H1 (cell line): ENCODE results near the gene NAE1. TPM values are rescaled to one million over a fixed set of nuclear protein-coding genes. Genes with fewer than 3 reads are reported as not detected.

Source experiments
- CTCF ChIA-PET: fragments of 300-600 bp; sonication (Branson Sonifier 250); formaldehyde crosslinking; loops from one replicate; lab custom pipeline; 2021; ENCODE audit not compliant: partially characterized antibody; lab: Charles Lee
- POLR2A ChIA-PET: fragments of 300-600 bp; sonication (Branson Sonifier 250); formaldehyde crosslinking; loops from one replicate; lab custom pipeline; 2021; ENCODE audit warnings: inconsistent platforms; ENCODE audit not compliant: partially characterized antibody; lab: Charles Lee
- DNase-seq, 2 experiments: peaks; one replicate each; pipeline versions ENCODE4 v3.0.0 to v3.0.0-alpha.2; 2010 to 2022; ENCODE audit warnings: low spot score in 2 of 2, low read depth in 1 of 2, mixed read lengths in 1 of 2
- FAIRE-seq: peaks from 2 replicates; lab custom pipeline; 2011; peaks lifted over from hg19 to GRCh38; lab: Jason Lieb, UNC
- H2AFZ ChIP-seq: 2 replicates; pipeline ENCODE4 v1.8.1; 2012; ENCODE audit warnings: low read length, inconsistent platforms
- H2AK5ac ChIP-seq: 2 replicates; pipeline ENCODE4 v1.6.1; 2013; ENCODE audit warnings: low read depth, low read length
- H2BK120ac ChIP-seq: replicated peaks from 2 replicates; pipeline ENCODE3; 2013; ENCODE audit warnings: low read depth, low read length, inconsistent platforms
- H2BK12ac ChIP-seq: 2 replicates; pipeline ENCODE4 v1.6.1; 2013; ENCODE audit warnings: low read depth, low read length
- H2BK15ac ChIP-seq: 2 replicates; pipeline ENCODE4 v1.6.1; 2013; ENCODE audit warnings: low read length
- H2BK20ac ChIP-seq: 2 replicates; pipeline ENCODE4 v1.6.1; 2013; ENCODE audit warnings: low read length
- H2BK5ac ChIP-seq: 2 replicates; pipeline ENCODE4 v1.6.1; 2013; ENCODE audit warnings: low read depth, low read length
- H3K14ac ChIP-seq: 2 replicates; pipeline ENCODE4 v1.6.1; 2013; ENCODE audit warnings: inconsistent platforms; ENCODE audit not compliant: insufficient read length
- H3K18ac ChIP-seq: 2 replicates; pipeline ENCODE4 v1.6.1; 2013; ENCODE audit warnings: low read length; ENCODE audit errors: extremely low read depth
- H3K23ac ChIP-seq: 2 replicates; pipeline ENCODE4 v1.6.1; 2013; ENCODE audit warnings: inconsistent platforms; ENCODE audit not compliant: insufficient read length
- H3K23me2 ChIP-seq: 2 replicates; pipeline ENCODE4 v1.6.1; 2013; ENCODE audit warnings: low read depth, low read length
- H3K27ac ChIP-seq: 2 replicates; pipeline ENCODE4 v1.6.1; 2011; ENCODE audit warnings: low read depth, low read length, inconsistent platforms
- H3K27me3 ChIP-seq, 4 experiments: replicated peaks in 1 of 4; 1 replicate in 1 of 4; 2 replicates in 3 of 4; pipeline versions ENCODE4 v1.6.1 to v1.8.1; 2011 to 2013; ENCODE audit warnings: low read length in 3 of 4, mild to moderate bottlenecking in 3 of 4, inconsistent platforms in 2 of 4, mixed read lengths in 2 of 4, moderate library complexity in 1 of 4; ENCODE audit not compliant: control insufficient read depth in 3 of 4, insufficient read depth in 3 of 4; ENCODE audit errors: extremely low read depth in 1 of 4
- H3K36me3 ChIP-seq, 4 experiments: 2 replicates each; pipeline versions ENCODE4 v1.6.1 to v1.8.1; 2011 to 2013; ENCODE audit warnings: mild to moderate bottlenecking in 4 of 4, low read length in 3 of 4, moderate library complexity in 2 of 4, control low read depth in 1 of 4, inconsistent platforms in 1 of 4; ENCODE audit not compliant: insufficient read depth in 4 of 4, control insufficient read depth in 2 of 4
- H3K4ac ChIP-seq: replicated peaks from 2 replicates; pipeline ENCODE3; 2013; ENCODE audit warnings: low read length, low read depth, mixed read lengths, inconsistent platforms; ENCODE audit not compliant: insufficient read length
- H3K4me1 ChIP-seq, 4 experiments: replicated peaks in 1 of 4; 1 replicate in 1 of 4; 2 replicates in 3 of 4; pipeline versions ENCODE4 v1.6.1 to v1.8.1; 2011 to 2013; ENCODE audit warnings: low read length in 3 of 4, inconsistent platforms in 2 of 4, mixed read lengths in 1 of 4; ENCODE audit not compliant: insufficient read depth in 4 of 4, control insufficient read depth in 3 of 4
- H3K4me2 ChIP-seq, 2 experiments: 2 replicates each; pipeline versions ENCODE4 v1.6.1 to v1.8.1; 2011 to 2013; ENCODE audit warnings: low read depth in 2 of 2, low read length in 2 of 2, control low read depth in 1 of 2, inconsistent platforms in 1 of 2, mild to moderate bottlenecking in 1 of 2; ENCODE audit not compliant: insufficient read depth in 1 of 2
- H3K4me3 ChIP-seq, 4 experiments: fragments of 200-600, 300-600 bp in 1 of 4; sonication (generic), shearing (Covaris generic), sonication (Bioruptor Twin) in 1 of 4; 2 replicates each; pipeline versions ENCODE4 v1.5.1 to v1.8.1; 2011 to 2016; ENCODE audit warnings: low read length in 4 of 4, low read depth in 3 of 4, control low read depth in 2 of 4, inconsistent platforms in 2 of 4, mild to moderate bottlenecking in 2 of 4, mixed read lengths in 1 of 4, moderate library complexity in 1 of 4; ENCODE audit not compliant: insufficient read depth in 2 of 4; ENCODE audit errors: extremely low read depth in 1 of 4
- H3K56ac ChIP-seq: replicated peaks from 2 replicates; pipeline ENCODE3; 2013; ENCODE audit warnings: low read depth, mild to moderate bottlenecking, mixed read lengths, low read length, inconsistent platforms; ENCODE audit not compliant: insufficient read length
- H3K79me1 ChIP-seq: 2 replicates; pipeline ENCODE4 v1.6.1; 2013; ENCODE audit warnings: low read depth, low read length, control low read depth
- H3K79me2 ChIP-seq, 2 experiments: 2 replicates each; pipeline versions ENCODE4 v1.6.1 to v1.8.1; 2012 to 2013; ENCODE audit warnings: low read length in 2 of 2, mild to moderate bottlenecking in 2 of 2, inconsistent platforms in 1 of 2; ENCODE audit not compliant: insufficient read depth in 2 of 2, control insufficient read depth in 1 of 2
- H3K9ac ChIP-seq, 4 experiments: replicated peaks in 1 of 4; 1 replicate in 1 of 4; 2 replicates in 3 of 4; pipeline versions ENCODE4 v1.6.1 to v1.8.1; 2011 to 2013; ENCODE audit warnings: low read depth in 3 of 4, low read length in 3 of 4, control low read depth in 2 of 4, mild to moderate bottlenecking in 2 of 4, moderate library complexity in 2 of 4, inconsistent platforms in 1 of 4; ENCODE audit errors: extremely low read depth in 1 of 4
- H3K9me3 ChIP-seq, 2 experiments: 2 replicates each; pipeline versions ENCODE4 v1.6.1 to v1.8.1; 2012 to 2013; ENCODE audit warnings: mild to moderate bottlenecking in 2 of 2, moderate library complexity in 2 of 2, control low read depth in 1 of 2, inconsistent platforms in 1 of 2, low read depth in 1 of 2, low read length in 1 of 2, mixed read lengths in 1 of 2; ENCODE audit not compliant: insufficient read depth in 2 of 2
- H4K20me1 ChIP-seq, 2 experiments: replicated peaks in 1 of 2; 2 replicates each; pipeline versions ENCODE3 to v1.8.1; 2011 to 2013; ENCODE audit warnings: inconsistent platforms in 2 of 2, low read length in 2 of 2, mild to moderate bottlenecking in 1 of 2; ENCODE audit not compliant: insufficient read depth in 2 of 2, control insufficient read depth in 1 of 2
- H4K5ac ChIP-seq: 2 replicates; pipeline ENCODE4 v1.6.1; 2013; ENCODE audit warnings: low read length, low read depth, mixed read lengths, inconsistent platforms; ENCODE audit not compliant: insufficient read length
- H4K8ac ChIP-seq: 2 replicates; pipeline ENCODE4 v1.8.0; 2013; ENCODE audit warnings: mild to moderate bottlenecking, moderate library complexity, low read length, inconsistent platforms; ENCODE audit not compliant: insufficient read depth; ENCODE audit errors: extremely low read depth
- H4K91ac ChIP-seq: replicated peaks from 2 replicates; pipeline ENCODE3; 2013; ENCODE audit warnings: low read length, mixed read lengths, inconsistent platforms; ENCODE audit not compliant: insufficient read length
- ASH2L ChIP-seq: fragments of 200-600, 300-600 bp; sonication (generic); IDR thresholded peaks from one replicate; pipeline ENCODE4 v1.7.1; 2017; ENCODE audit warnings: low read length
- BRCA1 ChIP-seq: IDR thresholded peaks from 2 replicates; pipeline ENCODE4 v1.6.1; 2012; ENCODE audit warnings: low read depth, low read length, improper control_type of control experiment
- CREB1 ChIP-seq: IDR thresholded peaks from 2 replicates; pipeline ENCODE4 v1.6.1; 2012; ENCODE audit warnings: inconsistent platforms
- POLR2AphosphoS5 ChIP-seq: IDR thresholded peaks from 2 replicates; pipeline ENCODE4 v1.6.1; 2011; ENCODE audit warnings: low read depth, low read length
- SIX5 ChIP-seq: IDR thresholded peaks from 2 replicates; pipeline ENCODE4 v1.6.1; 2011; ENCODE audit warnings: mild to moderate bottlenecking, low read depth, low read length
- TAF7 ChIP-seq: optimal IDR thresholded peaks from 2 replicates; pipeline ENCODE3; 2011; ENCODE audit warnings: low read depth, mild to moderate bottlenecking, inconsistent platforms, low read length, moderate library complexity, borderline replicate concordance
- WGBS, 2 experiments: shearing (Covaris generic) in 1 of 2; methylation state at CpG; one replicate each; pipeline versions ENCODE4 v1.1.6 to v1.1.7; 2013 to 2015; ENCODE audit warnings: low lambda C conversion rate in 2 of 2, mixed read lengths in 2 of 2, inconsistent platforms in 1 of 2, low coverage in 1 of 2, missing lambda C conversion rate in 1 of 2; ENCODE audit not compliant: insufficient replicate concordance in 2 of 2, insufficient coverage in 1 of 2, insufficient read length in 1 of 2; ENCODE audit errors: extremely low coverage in 1 of 2, missing lambda C conversion rate in 1 of 2; 5-methylcytosine and 5-hydroxymethylcytosine counted together
- polyA plus RNA-seq, 7 experiments: library from polyadenylated mRNA; depleted of rRNA in 3 of 7; stranded (reverse) in 5 of 7; unstranded in 2 of 7; fragments of >200 nt in 5 of 7; fragments of 200-250 nt in 2 of 7; gene quantifications; 1 replicate in 5 of 7; 2 replicates in 1 of 7; 4 replicates in 1 of 7; pipeline versions ENCODE4 v1.2.1 to v1.2.3, GENCODE V29; 2011 to 2013; ENCODE audit warnings: missing spikeins in 2 of 7, mixed read lengths in 2 of 7
- total RNA-seq: library from RNA; stranded (reverse); fragmentation: NEBNext Ultra II Directional; extraction: Animal tissue kit (Norgen Biotek cat#: 25700); gene quantifications from 2 replicates; pipeline ENCODE4 v1.2.1, GENCODE V29; 2021

The NAE1 gene
- total and polyA plus RNA-seq, 2 of the 8 experiments (the other 6 are each of a cell fraction or from before 2014, with no cell fraction given) = 66.6 to 155 TPM

GRCh38 chr16:66752958-66753357 lies 77.8 kb downstream of the NAE1 start:
- no peak overlapping the region for H3K56ac ChIP-seq
- peaks cover 7% of the 10 kb centered on the region for H3K79me1 ChIP-seq
- no peak for DNase-seq
- H3K14ac ChIP-seq = no peak overlapping the region
- H3K36me3 ChIP-seq = peaks cover 8 to 20% (median 11%) of the 10 kb centered on the region in 4 experiments
- H3K23me2 ChIP-seq = peaks cover 8% of the 10 kb centered on the region
- H4K20me1 ChIP-seq = peaks cover 12 to 14% of the 10 kb centered on the region in 2 experiments
- no peak overlapping the region for H3K9ac ChIP-seq
- H3K18ac ChIP-seq = no peak overlapping the region
- H3K27ac ChIP-seq = no peak overlapping the region
- H2BK12ac ChIP-seq = no peak overlapping the region
- H3K4me3 ChIP-seq = no peak overlapping the region
- no peak overlapping the region for H2BK20ac ChIP-seq
- no peak overlapping the region for H2AK5ac ChIP-seq
- FAIRE-seq = no peak
- POLR2A ChIA-PET = interaction anchor here (1.0 to 4.8 kb wide), 5 partner anchors 15 to 128 kb away, joined by 3 to 52 read pairs (median 7); partner anchors contain the start of gene PDP2
- peaks cover 0 to 2% (median 0%) of the 10 kb centered on the region in 4 experiments; a peak in 1 of 7 replicates for H3K27me3 ChIP-seq
- no peaks in the 10 kb centered on the region for H3K9me3 ChIP-seq
- peaks cover 3 to 9% (median 6%) of the 10 kb centered on the region in 4 experiments; a peak in 6 of 7 replicates for H3K4me1 ChIP-seq
- H2BK120ac ChIP-seq = no peak overlapping the region
- peaks cover 17 to 34% of the 10 kb centered on the region in 2 experiments for H3K79me2 ChIP-seq
- CTCF ChIA-PET = interaction anchor here (1.1 to 2.2 kb wide), 7 partner anchors 14 to 130 kb away, joined by 3 to 7 read pairs (median 4); no protein-coding TSS in a partner anchor
- H2BK15ac ChIP-seq = no peak overlapping the region
- no peak overlapping the region for H3K23ac ChIP-seq
- no peak overlapping the region for H3K4ac ChIP-seq
- no peak overlapping the region for H4K5ac ChIP-seq
- H2BK5ac ChIP-seq = no peak overlapping the region
- no peak overlapping the region; the same call in 1 of the 2 replicates for H2AFZ ChIP-seq
- no peak overlapping the region for H4K8ac ChIP-seq
- 92% methylated on average over 2 of the region's 2 CpGs; no CpG with 5 or more reads in 1 of the 2 experiments for WGBS, 2 experiments
- H3K4me2 ChIP-seq = no peak overlapping the region
- H4K91ac ChIP-seq = no peak overlapping the region
- TF ChIP-seq BRCA1 (no peak), SIX5 (no peak), POLR2AphosphoS5 (no peak), TAF7 (no peak), ASH2L (no peak), CREB1 (no peak)
